ENCODE data around the gene KDF1. TPM values are rescaled to one million over a fixed set of nuclear protein-coding genes. Genes with fewer than 3 reads are reported as not detected.

KDF1 gene
- total and polyA plus RNA-seq, 2 of the 13 experiments (the other 11 are each of a cell fraction or from before 2014, with no cell fraction given) = 1.9 to 4.9 TPM

DNA sequence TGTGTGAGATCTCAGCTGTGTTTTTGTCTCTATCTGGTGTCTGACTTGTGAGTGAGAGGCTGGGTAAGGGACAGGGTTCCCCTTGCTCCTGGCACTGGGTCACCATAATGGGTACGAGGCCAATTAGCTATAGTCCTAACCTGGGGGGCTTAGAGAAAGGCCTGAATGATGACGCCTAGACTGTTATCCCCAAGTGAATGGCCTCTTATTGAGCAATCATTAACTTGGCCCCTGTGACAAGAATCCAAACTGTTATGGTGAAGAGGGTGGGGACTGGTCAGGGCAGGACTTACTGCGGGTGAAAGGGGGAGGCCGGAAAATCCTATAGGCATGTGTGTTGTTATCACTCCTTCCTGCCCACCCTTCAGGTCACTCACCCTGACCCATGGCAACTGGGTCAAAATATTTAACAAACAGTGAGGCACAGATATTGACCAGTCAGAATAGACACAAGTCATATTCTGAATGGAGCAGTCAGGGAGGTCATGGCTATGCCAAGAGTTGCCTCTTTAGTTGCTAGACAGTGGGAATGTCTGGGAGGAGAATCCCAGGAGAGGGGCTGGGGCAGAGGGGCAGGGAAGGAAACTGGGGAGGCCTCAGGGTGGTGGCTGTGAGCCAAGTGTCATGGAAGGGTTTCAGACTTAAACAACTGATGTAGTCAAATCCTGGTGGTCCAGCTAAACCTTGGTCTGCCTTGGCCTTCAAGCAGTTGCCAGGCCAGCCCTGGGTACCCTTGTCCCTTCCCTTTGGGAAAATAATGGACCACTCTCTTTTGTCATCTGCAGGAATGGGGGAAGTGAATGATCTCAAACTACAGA is 49.7 kb downstream of the KDF1 start (continued):
- TF ChIP-seq, protein P1, sequence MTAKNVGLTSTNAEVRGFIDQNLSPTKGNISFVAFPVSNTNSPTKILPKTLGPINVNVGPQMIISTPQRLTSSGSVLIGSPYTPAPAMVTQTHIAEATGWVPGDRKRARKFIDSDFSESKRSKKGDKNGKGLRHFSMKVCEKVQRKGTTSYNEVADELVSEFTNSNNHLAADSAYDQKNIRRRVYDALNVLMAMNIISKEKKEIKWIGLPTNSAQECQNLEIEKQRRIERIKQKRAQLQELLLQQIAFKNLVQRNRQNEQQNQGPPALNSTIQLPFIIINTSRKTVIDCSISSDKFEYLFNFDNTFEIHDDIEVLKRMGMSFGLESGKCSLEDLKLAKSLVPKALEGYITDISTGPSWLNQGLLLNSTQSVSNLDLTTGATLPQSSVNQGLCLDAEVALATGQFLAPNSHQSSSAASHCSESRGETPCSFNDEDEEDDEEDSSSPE (CRISPR knock-in tag; IDR thresholded peaks at IDR 0.05) = no peak
- TF ChIP-seq, protein P2, sequence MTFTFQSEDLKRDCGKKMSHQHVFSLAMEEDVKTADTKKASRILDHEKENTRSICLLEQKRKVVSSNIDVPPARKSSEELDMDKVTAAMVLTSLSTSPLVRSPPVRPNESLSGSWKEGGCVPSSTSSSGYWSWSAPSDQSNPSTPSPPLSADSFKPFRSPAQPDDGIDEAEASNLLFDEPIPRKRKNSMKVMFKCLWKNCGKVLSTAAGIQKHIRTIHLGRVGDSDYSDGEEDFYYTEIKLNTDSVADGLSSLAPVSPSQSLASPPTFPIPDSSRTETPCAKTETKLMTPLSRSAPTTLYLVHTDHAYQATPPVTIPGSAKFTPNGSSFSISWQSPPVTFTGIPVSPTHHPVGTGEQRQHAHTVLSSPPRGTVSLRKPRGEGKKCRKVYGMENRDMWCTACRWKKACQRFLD (CRISPR knock-in tag; IDR thresholded peaks at IDR 0.05; ENCODE audit: borderline replicate concordance) = no peak
- TF ChIP-seq, protein P3, sequence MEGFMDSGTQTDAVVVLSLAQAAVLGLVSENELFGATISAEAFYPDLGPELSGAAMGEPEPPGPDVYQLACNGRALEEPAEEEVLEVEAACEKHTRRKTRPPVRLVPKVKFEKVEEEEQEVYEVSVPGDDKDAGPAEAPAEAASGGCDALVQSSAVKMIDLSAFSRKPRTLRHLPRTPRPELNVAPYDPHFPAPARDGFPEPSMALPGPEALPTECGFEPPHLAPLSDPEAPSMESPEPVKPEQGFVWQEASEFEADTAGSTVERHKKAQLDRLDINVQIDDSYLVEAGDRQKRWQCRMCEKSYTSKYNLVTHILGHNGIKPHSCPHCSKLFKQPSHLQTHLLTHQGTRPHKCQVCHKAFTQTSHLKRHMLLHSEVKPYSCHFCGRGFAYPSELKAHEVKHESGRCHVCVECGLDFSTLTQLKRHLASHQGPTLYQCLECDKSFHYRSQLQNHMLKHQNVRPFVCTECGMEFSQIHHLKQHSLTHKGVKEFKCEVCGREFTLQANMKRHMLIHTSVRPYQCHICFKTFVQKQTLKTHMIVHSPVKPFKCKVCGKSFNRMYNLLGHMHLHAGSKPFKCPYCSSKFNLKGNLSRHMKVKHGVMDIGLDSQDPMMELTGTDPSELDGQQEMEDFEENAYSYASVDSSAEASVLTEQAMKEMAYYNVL (CRISPR knock-in tag; IDR thresholded peaks at IDR 0.05; ENCODE audit: borderline replicate concordance) = peak; percentile 41; the same call in 1 of the 2 replicates
- TF ChIP-seq, protein P4, sequence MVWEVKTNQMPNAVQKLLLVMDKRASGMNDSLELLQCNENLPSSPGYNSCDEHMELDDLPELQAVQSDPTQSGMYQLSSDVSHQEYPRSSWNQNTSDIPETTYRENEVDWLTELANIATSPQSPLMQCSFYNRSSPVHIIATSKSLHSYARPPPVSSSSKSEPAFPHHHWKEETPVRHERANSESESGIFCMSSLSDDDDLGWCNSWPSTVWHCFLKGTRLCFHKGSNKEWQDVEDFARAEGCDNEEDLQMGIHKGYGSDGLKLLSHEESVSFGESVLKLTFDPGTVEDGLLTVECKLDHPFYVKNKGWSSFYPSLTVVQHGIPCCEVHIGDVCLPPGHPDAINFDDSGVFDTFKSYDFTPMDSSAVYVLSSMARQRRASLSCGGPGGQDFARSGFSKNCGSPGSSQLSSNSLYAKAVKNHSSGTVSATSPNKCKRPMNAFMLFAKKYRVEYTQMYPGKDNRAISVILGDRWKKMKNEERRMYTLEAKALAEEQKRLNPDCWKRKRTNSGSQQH (CRISPR knock-in tag; IDR thresholded peaks at IDR 0.05; ENCODE audit: low read depth) = peak; percentile 48; the same call in 1 of the 2 replicates
- TF ChIP-seq TSC22D2 (CRISPR knock-in tag; IDR thresholded peaks at IDR 0.05; ENCODE audit: borderline replicate concordance) (no peak), ZBTB42 (CRISPR knock-in tag; IDR thresholded peaks at IDR 0.05) (no peak), NFKB2 (CRISPR knock-in tag; IDR thresholded peaks at IDR 0.05; ENCODE audit: borderline replicate concordance) (no peak; the same call in 1 of the 2 replicates), SOX13 (IDR thresholded peaks at IDR 0.05) (peak; percentile 31; the same call in 1 of the 2 replicates), SOX13 (CRISPR knock-in tag; conservative IDR thresholded peaks at IDR 0.05 in 1 of 2, IDR thresholded peaks at IDR 0.05 in 1 of 2) (peak; percentile 87 to 92; a peak in 3 of 4 replicates), ZNF552 (CRISPR knock-in tag; IDR thresholded peaks at IDR 0.05; ENCODE audit: borderline replicate concordance) (no peak; the same call in 1 of the 2 replicates), PHF5A (CRISPR knock-in tag; IDR thresholded peaks at IDR 0.05; ENCODE audit: low read depth, unreplicated experiment) (peak; percentile 94), SNRNP70 (IDR thresholded peaks at IDR 0.05; ENCODE audit: low read depth, low read length) (no peak), ZKSCAN5 (CRISPR knock-in tag; IDR thresholded peaks at IDR 0.05) (no peak), FOXO1 (CRISPR knock-in tag; IDR thresholded peaks at IDR 0.05) (peak; percentile 93), ATF1 (CRISPR knock-in tag; IDR thresholded peaks at IDR 0.05) (no peak), ZBTB1 (CRISPR knock-in tag; IDR thresholded peaks at IDR 0.05; ENCODE audit: borderline replicate concordance) (no peak), RELA (CRISPR knock-in tag; IDR thresholded peaks at IDR 0.05) (peak; percentile 70; the same call in 1 of the 2 replicates), TGIF2 (CRISPR knock-in tag; IDR thresholded peaks at IDR 0.05) (peak; percentile 88), NFYC (CRISPR knock-in tag; IDR thresholded peaks at IDR 0.05) (no peak; the same call in 1 of the 2 replicates), ZNF180 (CRISPR knock-in tag; IDR thresholded peaks at IDR 0.05; ENCODE audit: borderline replicate concordance, low read depth) (no peak), ZNF543 (CRISPR knock-in tag; IDR thresholded peaks at IDR 0.05) (no peak), ZC3H4 (CRISPR knock-in tag; IDR thresholded peaks at IDR 0.05; ENCODE audit: borderline replicate concordance) (peak; percentile 35)
- TF ChIP-seq, protein P5, sequence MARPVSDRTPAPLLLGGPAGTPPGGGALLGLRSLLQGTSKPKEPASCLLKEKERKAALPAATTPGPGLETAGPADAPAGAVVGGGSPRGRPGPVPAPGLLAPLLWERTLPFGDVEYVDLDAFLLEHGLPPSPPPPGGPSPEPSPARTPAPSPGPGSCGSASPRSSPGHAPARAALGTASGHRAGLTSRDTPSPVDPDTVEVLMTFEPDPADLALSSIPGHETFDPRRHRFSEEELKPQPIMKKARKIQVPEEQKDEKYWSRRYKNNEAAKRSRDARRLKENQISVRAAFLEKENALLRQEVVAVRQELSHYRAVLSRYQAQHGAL (CRISPR knock-in tag; IDR thresholded peaks at IDR 0.05; ENCODE audit: not compliant biosample characterization) = no peak
